Measurements from ENCODE around the gene PALD1.
"Not testable (repeated sequence)": the region's sequence is repeated elsewhere in the genome, so short reads cannot be mapped to it uniquely, and the experiment has no call there.

The PALD1 gene

DNA sequence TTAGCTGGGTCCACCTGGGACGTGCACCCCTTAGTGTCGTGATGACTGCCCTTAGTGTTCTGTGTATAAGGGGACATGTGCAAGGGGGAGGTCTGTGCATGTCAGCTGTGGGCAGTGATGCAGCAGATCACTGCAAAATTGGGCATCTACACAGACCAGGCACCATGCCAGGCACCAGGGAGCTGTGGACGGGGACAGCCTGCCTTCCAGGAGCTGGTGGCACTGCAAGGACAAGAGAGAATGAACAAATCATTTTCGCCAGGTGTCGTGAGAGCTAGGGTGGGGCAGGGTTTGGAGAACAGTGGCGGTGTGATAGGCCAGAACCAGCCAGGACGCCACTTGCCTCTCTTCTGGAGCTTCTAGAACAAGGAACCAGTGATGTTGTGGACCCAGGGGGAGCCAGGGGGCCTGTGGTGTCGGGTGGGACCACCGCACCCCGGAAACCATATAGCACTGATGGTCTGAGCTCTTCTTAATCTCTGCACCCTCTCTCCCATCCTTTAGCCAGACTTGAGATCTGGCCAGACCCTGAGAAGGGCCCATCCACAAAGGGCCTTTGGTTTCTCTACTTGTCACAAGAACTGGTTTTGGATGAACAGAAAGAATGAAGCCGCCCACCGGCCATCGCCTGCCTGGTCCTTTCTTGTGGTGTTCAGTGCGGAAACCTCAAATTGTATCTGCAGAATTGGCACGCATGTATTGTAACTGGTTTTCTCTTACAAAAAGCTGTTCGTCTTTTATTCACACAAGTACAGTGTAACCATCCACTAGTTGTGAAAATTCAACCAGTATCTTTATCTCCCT is 93.3 kb downstream of the PALD1 start:
- DNase-seq (ENCODE audit: low read depth) = no peak

DNA sequence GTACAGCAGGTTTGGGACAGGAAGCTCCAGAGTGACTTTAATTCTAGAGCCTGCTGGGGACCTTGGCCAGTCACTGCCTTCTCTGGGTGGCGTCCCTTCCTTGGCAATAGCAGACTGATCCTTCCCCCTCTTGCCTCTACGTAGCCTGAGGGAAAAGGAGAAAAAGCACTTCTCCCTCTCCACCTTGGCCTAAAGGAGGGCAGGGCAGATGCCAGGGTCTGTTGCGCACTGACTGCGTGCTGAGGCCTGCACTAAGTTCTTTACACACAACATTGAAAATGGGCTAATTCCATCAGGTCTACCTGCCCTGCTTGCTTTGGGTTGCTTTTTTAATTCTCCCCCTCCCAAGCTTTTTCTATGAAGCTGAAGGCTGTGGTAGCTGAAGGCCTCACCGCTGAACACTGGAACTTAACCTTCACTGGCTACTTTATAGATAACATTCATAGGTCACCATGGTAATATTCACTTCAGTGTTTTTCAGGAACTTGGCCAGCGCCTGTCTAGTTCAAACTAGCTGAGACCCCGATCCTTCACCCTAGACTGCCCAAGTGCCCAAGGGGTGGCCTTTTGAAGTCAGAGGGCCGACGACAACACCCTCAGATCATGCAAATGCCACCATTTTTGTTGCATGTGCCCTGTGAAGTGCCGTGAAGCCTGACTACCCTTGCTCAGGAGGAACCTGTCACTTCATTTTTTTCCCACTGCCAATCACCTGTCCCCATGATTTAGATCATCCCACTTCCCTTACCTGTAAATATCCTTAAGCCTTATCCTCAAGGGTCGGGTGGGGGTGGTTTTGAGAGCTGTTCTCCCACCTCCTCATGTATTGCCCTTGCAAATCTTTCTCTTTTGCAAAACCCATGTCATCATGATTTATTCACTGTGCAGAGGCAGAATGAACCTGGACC is 95.3 kb downstream of the PALD1 start:
- DNase-seq (ENCODE audit: low read depth) = no peak

DNA sequence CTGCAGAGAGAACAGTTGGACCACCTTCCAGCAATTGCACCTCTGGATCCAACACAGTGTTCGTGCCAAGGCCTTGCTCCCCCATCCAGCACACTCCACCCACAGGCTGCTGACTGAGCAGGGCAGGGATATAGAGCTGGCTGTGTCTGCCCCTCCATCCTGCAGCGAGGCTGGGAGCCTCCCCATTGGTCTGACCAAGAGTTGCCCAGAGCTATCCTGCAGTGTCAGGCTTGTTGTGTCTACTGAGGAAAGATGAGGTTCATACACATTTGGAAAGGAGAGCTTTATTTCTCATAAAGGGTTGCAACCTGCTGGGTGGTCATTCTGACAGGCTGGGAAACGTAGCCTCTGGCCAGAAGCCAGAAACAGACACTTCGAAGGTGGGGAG is 96.9 kb downstream of the PALD1 start:
- DNase-seq (ENCODE audit: low read depth) = no peak

DNA sequence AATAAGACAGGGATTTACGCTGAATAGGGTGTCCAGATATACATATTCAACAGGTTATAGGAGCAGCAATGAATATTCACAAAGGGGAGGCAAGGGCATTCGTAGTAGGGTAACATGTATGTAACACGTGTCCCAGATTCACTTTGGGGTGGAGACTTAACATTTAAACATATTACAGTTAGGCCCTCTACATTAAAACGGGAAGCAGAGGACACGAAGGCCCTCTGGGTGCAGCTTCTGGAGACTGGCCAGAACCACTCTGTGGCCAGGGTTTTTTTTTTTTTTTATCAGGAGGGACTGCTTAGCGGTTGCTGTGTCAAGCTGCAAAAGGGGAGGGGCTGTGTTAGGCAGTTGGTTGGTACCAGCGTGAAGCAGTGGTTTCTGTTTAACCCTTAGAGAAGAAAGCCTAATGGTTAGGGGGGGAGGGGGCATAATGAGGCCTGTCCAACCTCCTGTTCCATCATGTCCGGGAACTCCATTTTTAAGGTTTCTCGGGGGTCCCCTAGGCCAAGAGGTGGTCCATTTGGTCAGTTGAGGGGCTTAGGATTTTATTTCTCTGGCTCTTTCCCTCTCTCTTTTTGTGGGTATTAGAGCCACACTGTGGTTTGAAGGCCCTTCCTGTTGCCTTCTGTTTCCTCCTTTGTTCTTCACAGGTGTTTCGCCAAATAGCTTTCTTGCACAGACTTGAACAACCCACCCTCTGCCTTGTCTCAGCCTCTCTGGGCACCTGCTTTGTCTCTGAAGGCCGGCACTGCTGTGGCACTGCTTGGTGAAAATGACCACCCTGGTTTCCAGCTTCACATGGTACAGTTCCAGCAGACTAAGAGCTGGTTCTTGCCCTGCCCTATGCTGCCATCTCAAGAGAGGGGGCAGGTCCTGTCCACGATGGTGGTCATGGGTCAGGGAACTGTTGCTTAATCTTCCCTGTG is 97.6 kb downstream of the PALD1 start:
- no peak for DNase-seq (ENCODE audit: low read depth)

GRCh38 chr10:70576803-70577517 is 98.4 kb downstream of the PALD1 start:
- no peak for DNase-seq (ENCODE audit: low read depth)

GRCh38 chr10:70578371-70578947 is 99.9 kb downstream of the PALD1 start:
- no peak for DNase-seq (ENCODE audit: low read depth)

DNA sequence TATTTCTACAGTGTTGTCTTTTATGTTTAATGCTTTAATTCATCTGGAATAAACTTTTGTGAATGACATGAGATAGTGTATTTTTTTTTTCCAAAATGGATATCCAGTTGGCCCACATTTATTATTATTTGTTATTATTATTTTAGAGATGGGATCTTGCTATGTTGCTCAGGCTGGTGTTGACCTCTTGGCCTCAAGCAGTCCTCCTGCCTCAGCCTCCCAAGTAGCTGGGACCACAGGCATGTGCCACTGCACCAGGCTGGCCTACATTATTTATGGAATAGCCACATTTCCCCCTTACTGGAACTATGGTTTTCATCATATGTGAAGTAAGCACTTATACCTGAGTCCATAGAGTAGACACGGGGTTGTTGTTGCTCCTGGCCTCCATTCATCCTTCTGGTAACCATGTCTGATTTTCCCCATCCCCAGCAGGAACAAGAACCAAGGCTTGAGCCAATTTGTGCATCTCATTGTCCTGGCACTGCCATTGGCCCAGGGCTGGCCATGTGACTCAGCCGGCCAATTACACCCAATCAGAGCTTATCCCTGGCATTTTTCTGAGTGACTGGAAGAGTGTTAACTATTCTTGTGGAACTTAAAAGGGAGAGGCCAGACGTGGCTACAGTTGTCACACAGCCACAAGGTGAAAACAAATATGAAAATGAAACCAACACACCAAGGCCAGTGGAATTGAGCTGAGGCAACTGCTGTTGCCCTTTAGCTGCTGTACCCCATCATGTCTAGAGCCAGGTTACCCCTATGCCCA is 100.9 kb downstream of the PALD1 start:
- no peak for DNase-seq (ENCODE audit: low read depth)

GRCh38 chr10:70581176-70581575 is 102.6 kb downstream of the PALD1 start:
- not testable (repeated sequence) for DNase-seq (ENCODE audit: low read depth)

- DNase-seq (ENCODE audit: low read depth) = no peak
Observed at GRCh38 chr10:70582793-70583668, 104.5 kb downstream of the PALD1 start.

GRCh38 chr10:70583669-70584037 is 105.1 kb downstream of the PALD1 start:
- DNase-seq (ENCODE audit: low read depth) = no peak

GRCh38 chr10:70584366-70584765 is 105.8 kb downstream of the PALD1 start:
- no peak for DNase-seq (ENCODE audit: low read depth)

GRCh38 chr10:70584909-70585544 is 106.5 kb downstream of the PALD1 start:
- DNase-seq (ENCODE audit: low read depth) = no peak

- no peak for DNase-seq (ENCODE audit: low read depth)
Observed at GRCh38 chr10:70585578-70586169, 107.1 kb downstream of the PALD1 start.

DNA sequence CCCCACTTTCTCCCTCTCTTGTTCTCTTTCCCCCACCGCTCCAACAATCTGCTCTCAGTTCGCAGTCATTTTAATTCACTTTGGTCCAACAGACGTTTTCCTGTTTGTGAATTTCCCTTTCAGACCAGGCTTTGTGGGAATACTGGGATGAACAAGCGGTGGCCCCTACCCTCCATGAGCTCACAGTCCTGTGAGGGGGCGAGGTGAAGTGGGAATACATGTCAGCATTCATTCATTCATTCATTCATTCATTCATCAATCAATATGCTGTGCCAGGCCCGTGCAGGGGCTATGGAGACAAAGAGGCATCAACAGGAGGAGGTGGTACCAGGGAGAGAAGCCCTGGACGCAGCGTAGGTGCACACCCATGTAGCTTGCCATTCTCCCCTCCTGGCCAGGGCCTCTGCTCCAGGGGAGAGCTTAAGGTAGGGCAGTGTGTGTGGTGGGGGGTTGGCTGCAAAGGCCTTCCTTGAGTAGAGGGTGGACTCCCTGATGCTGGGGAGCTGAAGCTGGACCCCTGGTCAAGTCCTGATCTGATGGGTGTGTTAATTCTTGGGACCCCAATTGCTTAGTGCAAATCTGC is 107.9 kb downstream of the PALD1 start:
- DNase-seq (ENCODE audit: low read depth) = no peak

- DNase-seq (ENCODE audit: low read depth) = no peak
Observed at GRCh38 chr10:70587045-70587658, 108.6 kb downstream of the PALD1 start.

GRCh38 chr10:70588255-70588654 is 109.7 kb downstream of the PALD1 start:
- no peak for DNase-seq (ENCODE audit: low read depth)

DNA sequence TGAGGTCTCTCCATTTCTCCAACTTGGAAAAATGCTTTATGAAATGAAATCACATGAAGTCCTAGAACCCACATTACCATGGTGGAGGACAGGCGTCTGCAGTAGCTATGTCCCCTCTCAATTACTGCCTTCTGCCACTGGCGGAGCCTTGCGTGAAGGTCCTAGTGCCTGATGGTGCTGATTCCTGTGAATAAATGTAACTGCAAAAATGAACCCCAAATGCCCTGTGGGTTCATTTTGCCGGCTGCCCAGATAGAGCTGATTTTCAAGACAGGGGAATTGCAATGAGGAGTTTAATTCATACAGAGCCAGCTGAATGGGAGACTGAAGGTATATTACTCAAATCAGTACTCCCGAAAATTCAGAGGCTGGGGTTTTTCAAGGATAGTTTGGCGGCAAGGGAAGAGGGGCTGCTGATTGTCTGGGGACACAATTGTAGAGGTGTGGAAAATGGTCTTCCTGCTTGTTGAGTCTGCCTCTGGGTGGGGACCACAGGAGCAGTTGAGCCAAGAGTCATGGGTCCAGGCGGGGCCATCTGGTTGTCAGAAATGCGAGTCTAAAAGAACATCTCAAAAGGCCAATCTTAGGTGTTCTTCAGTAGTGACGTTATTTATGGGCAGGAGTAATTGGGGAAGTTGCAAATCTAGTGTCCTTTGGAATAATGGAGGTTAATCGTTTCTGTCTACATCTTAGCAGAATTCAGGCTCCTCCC is 110.4 kb downstream of the PALD1 start:
- DNase-seq (ENCODE audit: low read depth) = no peak
